Erythroblast (primary cell): ENCODE data around the gene PLXNA2.

ENCODE experiments used
- GATA1 ChIP-seq: IDR thresholded peaks from 2 replicates; pipeline ENCODE4 v1.6.1; 2011; ENCODE audit warnings: low read depth, mild to moderate bottlenecking, control low read depth, low read length, moderate library complexity
- POLR2A ChIP-seq: IDR thresholded peaks from 2 replicates; pipeline ENCODE4 v1.6.1; 2011; ENCODE audit warnings: mild to moderate bottlenecking, low read length

- no peak for TF ChIP-seq POLR2A
- TF ChIP-seq GATA1: no peak
These were observed 5.3 kb downstream of the PLXNA2 start for GRCh38 chr1:208238710-208239472.
